ENCODE results near the gene CARD6. TPM values are rescaled to one million over a fixed set of nuclear protein-coding genes. Genes with fewer than 3 reads are reported as not detected.

CARD6 gene
- total and polyA plus RNA-seq, 9 of the 15 experiments (the other 6 are each of a cell fraction or from before 2014, with no cell fraction given), result 3.5 to 8.3 (median 5.9) TPM

GRCh38 chr5:40841068-40841805 is at the start of gene CARD6 (continued):
- TF ChIP-seq RNF219 (CRISPR knock-in tag; IDR thresholded peaks at IDR 0.05), result no peak
- no peak for TF ChIP-seq BCL6 (CRISPR knock-in tag; IDR thresholded peaks at IDR 0.05)
- no peak for TF ChIP-seq ZNF717 (CRISPR knock-in tag; IDR thresholded peaks at IDR 0.05)
- TF ChIP-seq PATZ1 (CRISPR knock-in tag; IDR thresholded peaks at IDR 0.05; ENCODE audit: borderline replicate concordance), result 0 out of 2 replicates have a peak, but pooled peaks have one; percentile 27
- peak; percentile 14; the same call in 1 of the 2 replicates for TF ChIP-seq PML (IDR thresholded peaks at IDR 0.05; ENCODE audit: low read length)
- peak; percentile 39 for TF ChIP-seq RBM25 (IDR thresholded peaks at IDR 0.05; ENCODE audit: low read depth, low read length, severe bottlenecking)
- TF ChIP-seq MAFG (tag; conservative IDR thresholded peaks at IDR 0.05), result peak; percentile 80
- TF ChIP-seq MEIS2 (IDR thresholded peaks at IDR 0.05; ENCODE audit: partially characterized antibody), result peak; percentile 76
- no peak for TF ChIP-seq ZNF24 (IDR thresholded peaks at IDR 0.05)
- 0 out of 2 replicates have a peak, but pooled peaks have one; percentile 37 for TF ChIP-seq TRIM28 (IDR thresholded peaks at IDR 0.05)
- TF ChIP-seq HDAC2 (IDR thresholded peaks at IDR 0.05), result peak; percentile 22; the same call in 1 of the 2 replicates
- TF ChIP-seq RBFOX2 (IDR thresholded peaks at IDR 0.05; ENCODE audit: low read depth, low read length), result peak; percentile 56
- TF ChIP-seq SMARCE1 (IDR thresholded peaks at IDR 0.05), result peak; percentile 18
- peak; percentile 84 for TF ChIP-seq TAF7 (tag; IDR thresholded peaks at IDR 0.05)
- peak; percentile 77; the same call in 1 of the 2 replicates for TF ChIP-seq ZNF175 (CRISPR knock-in tag; IDR thresholded peaks at IDR 0.05; ENCODE audit: low read depth)
- no peak for TF ChIP-seq RHOXF2B (CRISPR knock-in tag; conservative IDR thresholded peaks at IDR 0.05)
- no peak for TF ChIP-seq CBX1 (IDR thresholded peaks at IDR 0.05; ENCODE audit: low read depth)
- TF ChIP-seq, protein P1, sequence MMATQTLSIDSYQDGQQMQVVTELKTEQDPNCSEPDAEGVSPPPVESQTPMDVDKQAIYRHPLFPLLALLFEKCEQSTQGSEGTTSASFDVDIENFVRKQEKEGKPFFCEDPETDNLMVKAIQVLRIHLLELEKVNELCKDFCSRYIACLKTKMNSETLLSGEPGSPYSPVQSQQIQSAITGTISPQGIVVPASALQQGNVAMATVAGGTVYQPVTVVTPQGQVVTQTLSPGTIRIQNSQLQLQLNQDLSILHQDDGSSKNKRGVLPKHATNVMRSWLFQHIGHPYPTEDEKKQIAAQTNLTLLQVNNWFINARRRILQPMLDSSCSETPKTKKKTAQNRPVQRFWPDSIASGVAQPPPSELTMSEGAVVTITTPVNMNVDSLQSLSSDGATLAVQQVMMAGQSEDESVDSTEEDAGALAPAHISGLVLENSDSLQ (IDR thresholded peaks at IDR 0.05), result peak; percentile 59; the same call in 1 of the 2 replicates
- peak; percentile 63 to 78; a peak in 2 of 4 replicates for TF ChIP-seq FOXK2 (conservative IDR thresholded peaks at IDR 0.05 in 1 of 2, IDR thresholded peaks at IDR 0.05 in 1 of 2; ENCODE audit: low read depth in 2 of 2)
- TF ChIP-seq, protein P2, sequence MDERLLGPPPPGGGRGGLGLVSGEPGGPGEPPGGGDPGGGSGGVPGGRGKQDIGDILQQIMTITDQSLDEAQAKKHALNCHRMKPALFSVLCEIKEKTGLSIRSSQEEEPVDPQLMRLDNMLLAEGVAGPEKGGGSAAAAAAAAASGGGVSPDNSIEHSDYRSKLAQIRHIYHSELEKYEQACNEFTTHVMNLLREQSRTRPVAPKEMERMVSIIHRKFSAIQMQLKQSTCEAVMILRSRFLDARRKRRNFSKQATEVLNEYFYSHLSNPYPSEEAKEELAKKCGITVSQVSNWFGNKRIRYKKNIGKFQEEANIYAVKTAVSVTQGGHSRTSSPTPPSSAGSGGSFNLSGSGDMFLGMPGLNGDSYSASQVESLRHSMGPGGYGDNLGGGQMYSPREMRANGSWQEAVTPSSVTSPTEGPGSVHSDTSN (CRISPR knock-in tag; IDR thresholded peaks at IDR 0.05; ENCODE audit: low read depth), result no peak
- TF ChIP-seq, protein P2 (tag; conservative IDR thresholded peaks at IDR 0.05; ENCODE audit: low read depth), result peak; percentile 74
- TF ChIP-seq TSC22D4 (tag; IDR thresholded peaks at IDR 0.05), result no peak
